Naive thymus-derived CD4-positive, alpha-beta T cell (primary cell): ENCODE measurements around the gene POLR2E. TPM values are rescaled to one million over a fixed set of nuclear protein-coding genes. Genes with fewer than 3 reads are reported as not detected.

Experiments
- ATAC-seq: fragments of 150-1000 bp; cut with Tn5 transposase; 2 replicates; pipeline ENCODE4 v1.10.0; 2021; ENCODE audit warnings: mild to moderate bottlenecking, moderate library complexity
- CTCF ChIA-PET: fragments of 350-600 bp; sonication (Branson Sonifier 250); formaldehyde crosslinking; loops from one replicate; lab custom pipeline; 2021; ENCODE audit warnings: antibody characterized with exemption; lab: Charles Lee
- POLR2A ChIA-PET: fragments of 350-600 bp; sonication (Branson Sonifier 250); formaldehyde crosslinking; loops from one replicate; lab custom pipeline; 2021; ENCODE audit warnings: antibody characterized with exemption, inconsistent platforms; lab: Charles Lee
- DNase-seq, 9 donors: peaks; one replicate each; pipeline versions ENCODE4 v3.0.0 to v3.0.0-alpha.2; 2020 to 2022; ENCODE audit warnings: mixed read lengths in 1 of 9
- H3K27ac ChIP-seq: one replicate; pipeline ENCODE4 v1.7.0; 2013; ENCODE audit warnings: mild to moderate bottlenecking, low read depth, low read length, moderate library complexity
- H3K27me3 ChIP-seq, 2 donors: one replicate each; pipeline ENCODE4 v1.7.0; 2013; ENCODE audit warnings: low read length in 2 of 2, mild to moderate bottlenecking in 2 of 2, moderate library complexity in 2 of 2; ENCODE audit not compliant: control insufficient read depth in 2 of 2, insufficient read depth in 2 of 2
- H3K36me3 ChIP-seq, 3 experiments: 1 replicate in 2 of 3; 2 replicates in 1 of 3; pipeline ENCODE4 v1.7.0; 2013; ENCODE audit warnings: low read length in 3 of 3, mild to moderate bottlenecking in 3 of 3, moderate library complexity in 1 of 3; ENCODE audit not compliant: insufficient read depth in 3 of 3, control insufficient read depth in 2 of 3
- H3K4me1 ChIP-seq, 2 donors: one replicate each; pipeline ENCODE4 v1.7.0; 2013; ENCODE audit warnings: low read length in 2 of 2, mild to moderate bottlenecking in 2 of 2, moderate library complexity in 1 of 2; ENCODE audit not compliant: control insufficient read depth in 2 of 2, insufficient read depth in 2 of 2
- H3K4me3 ChIP-seq: 2 replicates; pipeline ENCODE4 v1.7.0; 2013; ENCODE audit warnings: mild to moderate bottlenecking, low read length
- H3K9me3 ChIP-seq, 3 experiments: 1 replicate in 2 of 3; 2 replicates in 1 of 3; pipeline ENCODE4 v1.7.0; 2013; ENCODE audit warnings: low read length in 3 of 3; ENCODE audit not compliant: control insufficient read depth in 2 of 3
- H3K27ac Mint-ChIP-seq, 9 donors: one replicate each; pipeline ENCODE4 v1.8.0; 2020 to 2022; ENCODE audit warnings: mixed read lengths in 9 of 9, mild to moderate bottlenecking in 8 of 9, moderate library complexity in 5 of 9, inconsistent platforms in 2 of 9
- H3K27me3 Mint-ChIP-seq, 5 donors: one replicate each; pipeline ENCODE4 v1.8.0; 2021 to 2022; ENCODE audit warnings: mixed read lengths in 5 of 5, mild to moderate bottlenecking in 1 of 5
- H3K36me3 Mint-ChIP-seq, 5 donors: one replicate each; pipeline ENCODE4 v1.8.0; 2020 to 2022; ENCODE audit warnings: mixed read lengths in 5 of 5, mild to moderate bottlenecking in 3 of 5, inconsistent platforms in 1 of 5
- H3K4me1 Mint-ChIP-seq, 7 donors: one replicate each; pipeline ENCODE4 v1.8.0; 2020 to 2022; ENCODE audit warnings: mixed read lengths in 7 of 7, mild to moderate bottlenecking in 3 of 7, inconsistent platforms in 1 of 7
- H3K4me3 Mint-ChIP-seq, 10 donors: one replicate each; pipeline ENCODE4 v1.8.0; 2020 to 2022; ENCODE audit warnings: mild to moderate bottlenecking in 10 of 10, mixed read lengths in 10 of 10, moderate library complexity in 6 of 10, inconsistent platforms in 2 of 10
- H3K9me3 Mint-ChIP-seq, 11 donors: one replicate each; pipeline ENCODE4 v1.8.0; 2020 to 2022; ENCODE audit warnings: mixed read lengths in 11 of 11, mild to moderate bottlenecking in 4 of 11, inconsistent platforms in 1 of 11, moderate library complexity in 1 of 11
- intact Hi-C, 2 donors: fragments of 100-400 bp; cut with micrococcal nuclease; formaldehyde crosslinking; loops; one replicate each; pipeline ENCODE4 v1.15.1; 2023
- polyA plus RNA-seq, 2 donors: library from polyadenylated mRNA; unstranded; fragments of 300-500 nt; fragmentation: Illumina TruSeq; gene quantifications; one replicate each; pipeline ENCODE4 v1.2.3, GENCODE V29; 2021
- total RNA-seq, 6 experiments: library from RNA in 5 of 6; stranded (reverse) in 5 of 6; gene quantifications; 1 replicate in 5 of 6; 2 replicates in 1 of 6; pipeline ENCODE4 v1.2.3 and lab custom pipeline; 2021 to 2026

POLR2E gene
- total and polyA plus RNA-seq, 7 experiments from 2014 or later, result 75.3 to 179 (median 82.8) TPM

- Histone ChIP-seq H3K4me3 (no peak overlapping the region), H3K27me3 (no peaks in the 10 kb centered on the region), H3K36me3 (peaks cover 41 to 83% (median 42%) of the 10 kb centered on the region in 3 experiments), H3K4me1 (peaks cover 40 to 43% of the 10 kb centered on the region in 2 donors), H3K27ac (peak overlapping the region; percentile 66), H3K9me3 (no peaks in the 10 kb centered on the region)
- POLR2A ChIA-PET, result interaction anchor here (0.6 to 38.6 kb wide), 7 partner anchors 8 to 320 kb away, joined by 3 to 2022 read pairs (median 144); partner anchors contain the start of genes ABCA7, ARHGAP45, CNN2 and GPX4
- DNase-seq, result peak; percentile 66 to 93 (median 85)
- peak; percentile 92 for ATAC-seq
- Mint-ChIP-seq H3K4me1 (peaks cover 17 to 59% (median 46%) of the 10 kb centered on the region in 7 donors), H3K4me3 (peak overlapping the region in 9 of 10 donors; percentile 34 to 97 (median 75)), H3K27me3 (no peaks in the 10 kb centered on the region), H3K36me3 (peaks cover 5 to 41% (median 14%) of the 10 kb centered on the region in 5 donors), H3K27ac (peak overlapping the region in 8 of 9 donors; percentile 54 to 100 (median 90)), H3K9me3 (peaks cover 0 to 11% (median 0%) of the 10 kb centered on the region in 11 donors)
- intact Hi-C loops, result loop anchor here in 1 of 2 donors (1.0 kb wide), 1 partner anchor 15 kb away; the partner anchor contains the start of gene ARHGAP45
- CTCF ChIA-PET, result interaction anchor here (0.9 to 8.7 kb wide), 3 partner anchors 12 to 52 kb away, joined by 3 to 68 read pairs (median 3); partner anchors contain the start of gene ARHGAP45
Observed at GRCh38 chr19:1082165-1082927, 12.8 kb downstream of the POLR2E start.

GRCh38 chr19:1081301-1082164, 13.6 kb downstream of the POLR2E start:
- no peaks in the 10 kb centered on the region for H3K27me3 Mint-ChIP-seq
- peak overlapping the region; percentile 92 for H3K27ac ChIP-seq
- peaks cover 0 to 11% (median 0%) of the 10 kb centered on the region in 11 donors for H3K9me3 Mint-ChIP-seq
- peaks cover 41 to 44% of the 10 kb centered on the region in 2 donors for H3K4me1 ChIP-seq
- ATAC-seq (no peak), DNase-seq (no peak)
- H3K27me3 ChIP-seq, result no peaks in the 10 kb centered on the region
- no peak overlapping the region for H3K4me3 ChIP-seq
- H3K36me3 Mint-ChIP-seq, result peaks cover 5 to 45% (median 15%) of the 10 kb centered on the region in 5 donors
- H3K9me3 ChIP-seq, result no peaks in the 10 kb centered on the region
- H3K4me1 Mint-ChIP-seq, result peaks cover 22 to 59% (median 51%) of the 10 kb centered on the region in 7 donors
- H3K4me3 Mint-ChIP-seq, result peak overlapping the region in 9 of 10 donors; percentile 55 to 97 (median 82)
- intact Hi-C loops, result loop anchor here in 1 of 2 donors (1.0 kb wide), 1 partner anchor 14 kb away; the partner anchor contains the start of gene ARHGAP45
- H3K36me3 ChIP-seq, result peaks cover 39 to 78% (median 42%) of the 10 kb centered on the region in 3 experiments
- ChIA-PET POLR2A (interaction anchor here (0.6 to 38.6 kb wide), 6 partner anchors 9 to 168 kb away, joined by 3 to 2022 read pairs (median 320); partner anchors contain the start of genes ABCA7, ARHGAP45, CNN2 and GPX4), CTCF (interaction anchor here (0.9 to 8.7 kb wide), 3 partner anchors 9 to 15 kb away, joined by 3 to 68 read pairs (median 11); partner anchors contain the start of gene ARHGAP45)
- peak overlapping the region; percentile 65 to 100 (median 90) for H3K27ac Mint-ChIP-seq

- H3K27me3 Mint-ChIP-seq, result no peaks in the 10 kb centered on the region
- peaks cover 42 to 77% (median 42%) of the 10 kb centered on the region in 3 experiments for H3K36me3 ChIP-seq
- CTCF ChIA-PET, result interaction anchor here (2.4 to 8.7 kb wide), 2 partner anchors 10 to 14 kb away, joined by 11 to 68 read pairs; partner anchors contain the start of gene ARHGAP45
- H3K9me3 Mint-ChIP-seq, result peaks cover 0 to 9% (median 0%) of the 10 kb centered on the region in 11 donors
- peak overlapping the region; percentile 92 for H3K27ac ChIP-seq
- peak overlapping the region; percentile 33 to 97 (median 90) for H3K4me3 Mint-ChIP-seq
- no peaks in the 10 kb centered on the region for H3K9me3 ChIP-seq
- POLR2A ChIA-PET, result interaction anchor here (0.6 to 38.6 kb wide), 8 partner anchors 8 to 439 kb away, joined by 3 to 2022 read pairs (median 74); partner anchors contain the start of genes ABCA7, ARHGAP45, CIRBP and CNN2
- peaks cover 5 to 50% (median 22%) of the 10 kb centered on the region in 5 donors for H3K36me3 Mint-ChIP-seq
- ATAC-seq (no peak), DNase-seq (peak in 1 of 9 donors; percentile 9)
- intact Hi-C loops, result no loop called here
- H3K27ac Mint-ChIP-seq, result peak overlapping the region; percentile 23 to 100 (median 91)
- peaks cover 28 to 62% (median 54%) of the 10 kb centered on the region in 7 donors for H3K4me1 Mint-ChIP-seq
- H3K4me1 ChIP-seq, result peaks cover 46 to 52% of the 10 kb centered on the region in 2 donors
- no peak overlapping the region for H3K4me3 ChIP-seq
- H3K27me3 ChIP-seq, result no peaks in the 10 kb centered on the region
Observed at GRCh38 chr19:1080360-1081161, 14.6 kb downstream of the POLR2E start.

GRCh38 chr19:1079566-1080111, 15.5 kb downstream of the POLR2E start:
- H3K36me3 ChIP-seq, result peaks cover 43 to 69% (median 48%) of the 10 kb centered on the region in 3 experiments
- DNase-seq (peak in 5 of 9 donors; percentile 42 to 78 (median 47)), ATAC-seq (no peak)
- H3K4me1 ChIP-seq, result peaks cover 53 to 60% of the 10 kb centered on the region in 2 donors
- Mint-ChIP-seq H3K27ac (peak overlapping the region; percentile 78 to 100 (median 91)), H3K4me3 (peak overlapping the region; percentile 82 to 97 (median 91)), H3K4me1 (peaks cover 21 to 56% (median 50%) of the 10 kb centered on the region in 7 donors), H3K27me3 (no peaks in the 10 kb centered on the region), H3K36me3 (peaks cover 0 to 45% (median 20%) of the 10 kb centered on the region in 5 donors), H3K9me3 (peaks cover 0 to 11% (median 0%) of the 10 kb centered on the region in 11 donors)
- CTCF ChIA-PET, result interaction anchor here (1.6 to 8.7 kb wide), 3 partner anchors 11 to 21 kb away, joined by 3 to 68 read pairs (median 11); partner anchors contain the start of gene ARHGAP45
- peak overlapping the region; percentile 60 for H3K4me3 ChIP-seq
- H3K27me3 ChIP-seq, result no peaks in the 10 kb centered on the region
- H3K27ac ChIP-seq, result peak overlapping the region; percentile 92
- POLR2A ChIA-PET, result interaction anchor here (0.6 to 38.6 kb wide), 8 partner anchors 7 to 439 kb away, joined by 3 to 2022 read pairs (median 74); partner anchors contain the start of genes ABCA7, ARHGAP45, CNN2 and GPX4
- H3K9me3 ChIP-seq, result no peaks in the 10 kb centered on the region
- intact Hi-C loops, result loop anchor here in 1 of 2 donors (5.0 kb wide), 1 partner anchor 42 kb away; no protein-coding TSS in a partner anchor

- POLR2A ChIA-PET, result interaction anchor here (0.6 to 38.6 kb wide), 10 partner anchors 4 to 412 kb away, joined by 4 to 2022 read pairs (median 8); partner anchors contain the start of genes ABCA7, ARHGAP45, CIRBP and CNN2
- Histone ChIP-seq H3K36me3 (peaks cover 38 to 67% (median 53%) of the 10 kb centered on the region in 3 experiments), H3K4me1 (peaks cover 75 to 80% of the 10 kb centered on the region in 2 donors), H3K27ac (peak overlapping the region; percentile 92), H3K9me3 (no peaks in the 10 kb centered on the region), H3K27me3 (no peaks in the 10 kb centered on the region), H3K4me3 (peak overlapping the region; percentile 87)
- Mint-ChIP-seq H3K27me3 (no peaks in the 10 kb centered on the region), H3K4me3 (peak overlapping the region; percentile 82 to 97 (median 91)), H3K4me1 (peaks cover 26 to 64% (median 51%) of the 10 kb centered on the region in 7 donors), H3K36me3 (peaks cover 2 to 52% (median 25%) of the 10 kb centered on the region in 5 donors), H3K27ac (peak overlapping the region; percentile 91 to 100 (median 99)), H3K9me3 (peaks cover 0 to 8% (median 0%) of the 10 kb centered on the region in 11 donors)
- DNase-seq (peak; percentile 69 to 97 (median 96)), ATAC-seq (peak; percentile 81)
- CTCF ChIA-PET, result interaction anchor here (0.6 to 8.7 kb wide), 5 partner anchors 11 to 176 kb away, joined by 3 to 68 read pairs (median 4); partner anchors contain the start of genes ARHGAP45 and RNU6-2
- intact Hi-C loops, result loop anchor here (1.0 to 5.0 kb wide), 7 partner anchors 8 to 172 kb away; partner anchors contain the start of genes ARHGAP45 (in 1 of the 2), MIDN (in 1 of the 2), POLR2E (in 1 of the 2) and RNU6-2 (in 1 of the 2)
Observed at GRCh38 chr19:1076951-1077350, 18.2 kb downstream of the POLR2E start.
